HepG2 (cell line): Measurements from ENCODE around the gene PIP4K2C. TPM values are rescaled to one million over a fixed set of nuclear protein-coding genes. Genes with fewer than 3 reads are reported as not detected.
A peak's percentile ranks its signal among the peaks of the same experiment; 100 is the strongest.

Source experiments
- ARID2 ChIP-seq: sonication (generic); formaldehyde crosslinking; IDR thresholded peaks from 2 replicates; pipeline ENCODE4 v1.8.1; 2022; ENCODE audit warnings: mild to moderate bottlenecking, missing genetic modification reagents, borderline replicate concordance
- CEBPZ ChIP-seq: IDR thresholded peaks from 2 replicates; pipeline ENCODE4 v1.6.1; 2012; ENCODE audit warnings: low read length, improper control_type of control experiment
- ELF3 ChIP-seq: IDR thresholded peaks from 2 replicates; pipeline ENCODE4 v1.6.1; 2016; ENCODE audit warnings: missing genetic modification reagents, missing compliant biosample characterization
- HDAC1 ChIP-seq: sonication (generic); formaldehyde crosslinking; IDR thresholded peaks from 2 replicates; pipeline ENCODE4 v1.5.1; 2020; ENCODE audit warnings: mild to moderate bottlenecking, missing genetic modification reagents
- HDAC2 ChIP-seq: sonication (generic); formaldehyde crosslinking; IDR thresholded peaks from 2 replicates; pipeline ENCODE4 v1.4.0; 2020; ENCODE audit warnings: missing genetic modification reagents
- MED1 ChIP-seq: sonication (generic); formaldehyde crosslinking; IDR thresholded peaks from 2 replicates; pipeline ENCODE4 v1.4.0; 2020; ENCODE audit warnings: missing genetic modification reagents
- MNT ChIP-seq: fragments of 450-650 bp; IDR thresholded peaks from 2 replicates; pipeline ENCODE4 v1.6.1; 2016
- PAXIP1 ChIP-seq: sonication (generic); formaldehyde crosslinking; conservative IDR thresholded peaks from 2 replicates; pipeline ENCODE4 v1.4.0; 2020; ENCODE audit warnings: mild to moderate bottlenecking, missing genetic modification reagents, moderate library complexity
- PCBP1 ChIP-seq: fragments of 200-400 bp; formaldehyde crosslinking; IDR thresholded peaks from 2 replicates; pipeline ENCODE4 v1.6.1; 2017; ENCODE audit warnings: mild to moderate bottlenecking, low read depth, low read length, borderline replicate concordance
- RFX1 ChIP-seq: fragments of 450-650 bp; IDR thresholded peaks from 2 replicates; pipeline ENCODE4 v1.6.1; 2017
- SSRP1 ChIP-seq: IDR thresholded peaks from 2 replicates; pipeline ENCODE4 v1.6.1; 2016; ENCODE audit warnings: control low read depth
- ZNF101 ChIP-seq: sonication (generic); formaldehyde crosslinking; IDR thresholded peaks from 2 replicates; pipeline ENCODE4 v1.4.0; 2020; ENCODE audit warnings: mild to moderate bottlenecking, low read depth, missing genetic modification reagents, borderline replicate concordance
- ZNF205 ChIP-seq: IDR thresholded peaks from 2 replicates; pipeline ENCODE4 v1.6.1; 2018; ENCODE audit warnings: missing biosample characterization, missing genetic modification reagents
- ZNF331 ChIP-seq: sonication (generic); formaldehyde crosslinking; IDR thresholded peaks from 2 replicates; pipeline ENCODE4 v1.4.0; 2020; ENCODE audit warnings: missing genetic modification reagents
- ZNF460 ChIP-seq: sonication (generic); formaldehyde crosslinking; IDR thresholded peaks from 2 replicates; pipeline ENCODE4 v1.5.1; 2020; ENCODE audit warnings: missing genetic modification reagents, mild to moderate bottlenecking, borderline replicate concordance
- ZNF557 ChIP-seq: sonication (generic); formaldehyde crosslinking; IDR thresholded peaks from 2 replicates; pipeline ENCODE4 v1.4.0; 2020; ENCODE audit warnings: missing genetic modification reagents
- ZNF577 ChIP-seq: sonication (generic); formaldehyde crosslinking; IDR thresholded peaks from 2 replicates; pipeline ENCODE4 v1.4.0; 2020; ENCODE audit warnings: mild to moderate bottlenecking, low read depth, missing genetic modification reagents, borderline replicate concordance
- ZNF710 ChIP-seq: sonication (generic); formaldehyde crosslinking; IDR thresholded peaks from 2 replicates; pipeline ENCODE4 v1.5.0; 2020; ENCODE audit warnings: mild to moderate bottlenecking, missing genetic modification reagents, borderline replicate concordance
- ZNF720 ChIP-seq: sonication (generic); formaldehyde crosslinking; IDR thresholded peaks from 2 replicates; pipeline ENCODE4 v1.4.0; 2020; ENCODE audit warnings: missing genetic modification reagents
- polyA plus RNA-seq, 8 experiments: library from polyadenylated mRNA; depleted of rRNA in 3 of 8; stranded (reverse) in 7 of 8; unstranded in 1 of 8; fragments of >200 nt; fragmentation: Illumina TruSeq in 4 of 8; extraction: Trizol in 4 of 8; gene quantifications; 2 replicates each; pipeline versions ENCODE4 v1.2.1 to v1.2.3, GENCODE V29; 2011 to 2016; ENCODE audit warnings: low read depth in 4 of 8, missing spikeins in 1 of 8, mixed read lengths in 1 of 8; ENCODE audit not compliant: insufficient read depth in 1 of 8
- total RNA-seq, 5 experiments: library from RNA; depleted of rRNA; stranded (reverse); fragments of >200 nt; fragmentation: Illumina TruSeq; extraction: Trizol; gene quantifications; 2 replicates each; pipeline ENCODE4 v1.2.3, GENCODE V29; 2016; ENCODE audit warnings: low read depth in 1 of 5

Gene PIP4K2C
- total and polyA plus RNA-seq, 2 of the 13 experiments (the other 11 are each of a cell fraction or from before 2014, with no cell fraction given) = 23.3 to 26.4 TPM

GRCh38 chr12:57579677-57580465, 11.1 kb upstream of the PIP4K2C start (continued):
- TF ChIP-seq ZNF720 (CRISPR knock-in tag) (no peak), ELF3 (CRISPR knock-in tag) (peak; percentile 57), ZNF577 (no peak), PCBP1 (no peak), ARID2 (CRISPR knock-in tag) (peak; percentile 86; the same call in 1 of the 2 replicates), ZNF101 (CRISPR knock-in tag) (no peak), ZNF557 (CRISPR knock-in tag) (no peak), HDAC2 (CRISPR knock-in tag) (peak; percentile 28; the same call in 1 of the 2 replicates), RFX1 (no peak), HDAC1 (CRISPR knock-in tag) (peak; percentile 52), ZNF205 (CRISPR knock-in tag) (peak; percentile 41; the same call in 1 of the 2 replicates), ZNF710 (CRISPR knock-in tag) (peak; percentile 31; the same call in 1 of the 2 replicates), ZNF331 (CRISPR knock-in tag) (peak; percentile 8), ZNF460 (CRISPR knock-in tag) (0 out of 2 replicates have a peak, but pooled peaks have one; percentile 18), SSRP1 (CRISPR knock-in tag) (no peak), PAXIP1 (CRISPR knock-in tag) (peak; percentile 94), MED1 (CRISPR knock-in tag) (peak; percentile 56), MNT (peak; percentile 30; the same call in 1 of the 2 replicates), CEBPZ (no peak)
